Calu3 (cell line): ENCODE data around the gene XPO5. TPM values are rescaled to one million over a fixed set of nuclear protein-coding genes. Genes with fewer than 3 reads are reported as not detected.
A peak's percentile ranks its signal among the peaks of the same experiment; 100 is the strongest.

Experiments used
- BruUV-seq: library from RNA; stranded (reverse); fragments of 400-500 nt; replicated peaks from 2 replicates; lab custom pipeline; 2021; lab: Mats Ljungman, UMichigan
- CTCF ChIA-PET: fragments of 300-600 bp; sonication (Branson Sonifier 250); formaldehyde crosslinking; loops from one replicate; lab custom pipeline; 2022; ENCODE audit warnings: antibody characterized with exemption; lab: Charles Lee
- DNase-seq: peaks from one replicate; pipeline ENCODE4 v3.0.0; 2022
- H3K27ac Mint-ChIP-seq: one replicate; pipeline ENCODE4 v1.8.0; 2022; ENCODE audit warnings: mixed read lengths; ENCODE audit not compliant: unreplicated experiment
- H3K27me3 Mint-ChIP-seq: one replicate; pipeline ENCODE4 v1.8.0; 2022; ENCODE audit warnings: mixed read lengths; ENCODE audit not compliant: unreplicated experiment
- H3K36me3 Mint-ChIP-seq: one replicate; pipeline ENCODE4 v1.8.0; 2022; ENCODE audit warnings: mild to moderate bottlenecking, moderate library complexity, mixed read lengths; ENCODE audit not compliant: insufficient read depth, unreplicated experiment
- H3K4me1 Mint-ChIP-seq: one replicate; pipeline ENCODE4 v1.8.0; 2022; ENCODE audit warnings: mild to moderate bottlenecking, low read depth, mixed read lengths; ENCODE audit not compliant: unreplicated experiment
- H3K4me3 Mint-ChIP-seq: one replicate; pipeline ENCODE4 v1.8.0; 2022; ENCODE audit warnings: mild to moderate bottlenecking, low read depth, moderate library complexity, mixed read lengths; ENCODE audit not compliant: unreplicated experiment
- H3K9me3 Mint-ChIP-seq: one replicate; pipeline ENCODE4 v1.8.0; 2022; ENCODE audit warnings: low read depth, mixed read lengths; ENCODE audit not compliant: unreplicated experiment
- intact Hi-C: fragments of 100-400 bp; cut with micrococcal nuclease; formaldehyde crosslinking; loops from one replicate; pipeline ENCODE4 v1.10.0; 2022; ENCODE audit not compliant: unreplicated experiment
- total RNA-seq: library from RNA; stranded (reverse); gene quantifications from 2 replicates; pipeline ENCODE4 v1.2.3, GENCODE V29; 2022
- TF ChIP-seq, protein P1 (sequence below): fragments of 200-600 bp; IDR thresholded peaks from one replicate; pipeline ENCODE4 v1.8.0; 2022; ENCODE audit warnings: antibody characterized with exemption; ENCODE audit not compliant: unreplicated experiment

The XPO5 gene
- total RNA-seq, 1 experiment from 2014 or later, result 131 TPM

DNA sequence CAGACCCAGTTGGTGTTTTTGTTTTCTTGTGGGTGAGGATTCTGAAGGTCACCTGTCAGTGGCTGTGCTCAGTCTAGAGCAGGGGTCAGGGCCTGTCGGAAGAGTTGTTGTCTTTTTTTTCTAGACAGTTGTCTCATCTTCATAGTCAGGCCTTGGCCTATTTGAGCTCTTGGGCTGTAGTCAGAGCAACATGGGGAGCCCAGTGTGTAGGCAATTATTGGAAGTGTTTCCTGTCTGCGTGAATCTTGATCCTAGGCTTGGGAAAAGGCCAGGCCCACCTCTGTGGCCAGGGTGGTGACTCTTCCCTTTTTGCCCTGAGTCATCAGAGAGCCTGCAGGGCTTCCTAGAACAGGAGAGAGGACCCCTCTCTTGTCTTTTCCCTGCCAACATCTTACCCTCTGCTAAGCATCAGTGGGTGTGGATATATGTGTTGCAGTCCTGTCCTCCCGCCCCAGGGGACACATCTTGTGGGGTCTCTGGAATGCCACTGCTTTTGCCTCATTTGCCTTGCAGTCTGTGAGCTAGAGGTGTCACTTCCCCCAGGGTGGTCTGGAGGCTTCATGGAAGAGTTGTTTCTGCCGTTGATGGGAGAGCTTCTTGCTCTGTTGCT, 87.1 kb downstream of the XPO5 start:
- no peaks in the 10 kb centered on the region for H3K9me3 Mint-ChIP-seq
- peaks cover 16% of the 10 kb centered on the region for H3K4me1 Mint-ChIP-seq
- no peak overlapping the region for H3K27ac Mint-ChIP-seq
- no peaks in the 10 kb centered on the region for H3K36me3 Mint-ChIP-seq
- CTCF ChIA-PET, result interaction anchor here (0.6 to 1.4 kb wide), 3 partner anchors 19 to 69 kb away, joined by 3 to 6 read pairs (median 3); no protein-coding TSS in a partner anchor
- DNase-seq, result no peak
- no peaks in the 10 kb centered on the region for H3K27me3 Mint-ChIP-seq
- TF ChIP-seq, protein P1, sequence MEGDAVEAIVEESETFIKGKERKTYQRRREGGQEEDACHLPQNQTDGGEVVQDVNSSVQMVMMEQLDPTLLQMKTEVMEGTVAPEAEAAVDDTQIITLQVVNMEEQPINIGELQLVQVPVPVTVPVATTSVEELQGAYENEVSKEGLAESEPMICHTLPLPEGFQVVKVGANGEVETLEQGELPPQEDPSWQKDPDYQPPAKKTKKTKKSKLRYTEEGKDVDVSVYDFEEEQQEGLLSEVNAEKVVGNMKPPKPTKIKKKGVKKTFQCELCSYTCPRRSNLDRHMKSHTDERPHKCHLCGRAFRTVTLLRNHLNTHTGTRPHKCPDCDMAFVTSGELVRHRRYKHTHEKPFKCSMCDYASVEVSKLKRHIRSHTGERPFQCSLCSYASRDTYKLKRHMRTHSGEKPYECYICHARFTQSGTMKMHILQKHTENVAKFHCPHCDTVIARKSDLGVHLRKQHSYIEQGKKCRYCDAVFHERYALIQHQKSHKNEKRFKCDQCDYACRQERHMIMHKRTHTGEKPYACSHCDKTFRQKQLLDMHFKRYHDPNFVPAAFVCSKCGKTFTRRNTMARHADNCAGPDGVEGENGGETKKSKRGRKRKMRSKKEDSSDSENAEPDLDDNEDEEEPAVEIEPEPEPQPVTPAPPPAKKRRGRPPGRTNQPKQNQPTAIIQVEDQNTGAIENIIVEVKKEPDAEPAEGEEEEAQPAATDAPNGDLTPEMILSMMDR, result no peak
- intact Hi-C loops, result no loop called here
- no TSS peak for BruUV-seq
- H3K4me3 Mint-ChIP-seq, result no peak overlapping the region

DNA sequence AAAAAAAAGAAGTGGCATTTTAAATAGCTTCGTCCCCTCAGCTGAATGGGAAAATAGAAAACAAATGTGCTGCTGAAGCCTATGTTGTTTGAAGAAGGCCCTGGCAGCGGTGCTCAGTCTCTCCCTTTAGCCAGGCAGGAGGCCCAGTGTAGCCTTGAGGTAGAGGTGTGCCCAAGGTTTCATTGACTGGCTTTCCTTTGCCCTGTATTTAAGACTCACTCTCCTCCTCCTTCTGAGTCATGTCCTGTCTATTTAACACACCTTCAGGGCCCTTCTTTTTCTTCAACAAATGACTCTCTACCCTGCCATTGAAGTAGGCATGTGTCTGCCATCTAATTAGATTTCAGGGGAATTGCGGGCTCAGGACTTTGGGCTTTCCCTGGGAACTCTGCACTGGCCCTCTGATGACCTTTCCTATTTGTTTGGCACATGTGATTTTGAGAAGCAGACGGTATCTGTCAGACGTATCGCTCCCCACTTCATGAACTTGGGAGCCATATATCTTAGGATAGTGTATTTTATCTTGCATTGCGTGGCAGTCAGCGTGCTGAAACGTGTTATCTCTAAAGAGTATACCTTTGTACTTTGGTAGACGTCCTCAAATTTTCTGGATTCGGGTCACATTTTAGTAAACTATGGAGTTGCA, 94.1 kb downstream of the XPO5 start:
- intact Hi-C loops, result no loop called here
- Mint-ChIP-seq H3K36me3 (peaks cover 32% of the 10 kb centered on the region), H3K27me3 (no peaks in the 10 kb centered on the region), H3K4me3 (no peak overlapping the region), H3K9me3 (no peaks in the 10 kb centered on the region), H3K4me1 (peaks cover 50% of the 10 kb centered on the region), H3K27ac (no peak overlapping the region)
- CTCF ChIA-PET, result interaction anchor here (0.6 kb wide), 3 partner anchors 22 to 787 kb away, joined by 3 to 6 read pairs (median 4); no protein-coding TSS in a partner anchor
- TF ChIP-seq, protein P1, result no peak
- no TSS peak for BruUV-seq
- no peak for DNase-seq

DNA sequence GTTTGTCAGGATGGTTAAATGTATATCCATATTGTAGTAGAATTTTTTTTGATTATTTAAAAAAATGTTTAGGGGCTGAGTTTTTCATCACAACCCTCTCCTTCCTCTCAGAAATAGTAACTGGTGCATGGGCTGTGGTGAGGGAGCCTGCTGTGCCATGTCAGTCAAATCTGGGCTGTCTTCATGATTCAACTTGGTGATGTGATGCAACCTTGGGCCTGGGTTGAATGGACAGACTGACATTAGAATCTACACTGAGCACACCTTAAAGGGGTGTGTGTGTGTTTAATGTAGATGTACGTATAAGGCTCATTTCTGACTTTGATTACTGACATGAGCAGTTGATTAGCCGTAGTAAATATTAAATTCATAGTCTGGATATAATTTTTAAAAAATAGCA, 94.8 kb downstream of the XPO5 start:
- H3K4me1 Mint-ChIP-seq, result peaks cover 54% of the 10 kb centered on the region
- H3K27ac Mint-ChIP-seq, result no peak overlapping the region
- H3K27me3 Mint-ChIP-seq, result no peaks in the 10 kb centered on the region
- intact Hi-C loops, result no loop called here
- TF ChIP-seq, protein P1, result no peak
- H3K36me3 Mint-ChIP-seq, result peaks cover 34% of the 10 kb centered on the region
- CTCF ChIA-PET, result interaction anchor here (0.6 kb wide), 2 partner anchors 21 to 788 kb away, joined by 4 to 6 read pairs; no protein-coding TSS in a partner anchor
- no TSS peak for BruUV-seq
- DNase-seq, result no peak
- no peaks in the 10 kb centered on the region for H3K9me3 Mint-ChIP-seq
- H3K4me3 Mint-ChIP-seq, result no peak overlapping the region

DNA sequence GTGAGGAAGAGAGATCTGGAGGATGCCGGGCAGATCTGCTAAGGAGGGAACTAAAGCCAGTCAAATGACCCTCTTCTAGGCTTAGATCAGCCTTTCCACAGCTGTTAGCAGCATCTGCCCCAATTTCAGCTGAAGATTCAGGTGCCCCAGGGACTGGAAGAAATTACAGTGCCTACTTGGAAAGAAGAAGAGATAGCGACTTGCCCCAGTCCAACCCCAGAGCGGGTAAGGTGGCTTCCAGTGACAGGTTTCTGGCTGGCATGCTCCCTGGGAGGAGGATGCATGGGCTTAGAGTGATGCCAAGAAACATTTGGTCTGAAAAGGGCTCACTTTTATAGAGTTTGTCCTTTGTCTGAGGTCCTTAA, 97.8 kb downstream of the XPO5 start:
- Mint-ChIP-seq H3K36me3 (peaks cover 28% of the 10 kb centered on the region), H3K4me3 (peak overlapping the region; percentile 90), H3K9me3 (no peaks in the 10 kb centered on the region), H3K4me1 (peaks cover 48% of the 10 kb centered on the region), H3K27me3 (no peaks in the 10 kb centered on the region), H3K27ac (peak overlapping the region; percentile 82)
- TF ChIP-seq, protein P1, result no peak
- no TSS peak for BruUV-seq
- no peak for DNase-seq
- CTCF ChIA-PET, result interaction anchor here (0.6 to 1.4 kb wide), 9 partner anchors 14 to 434 kb away, joined by 3 to 7 read pairs (median 4); partner anchors contain the start of gene ZNF318
- intact Hi-C loops, result no loop called here
